Neural progenitor cell (in vitro differentiated cells): ENCODE data around the gene ZNF414. TPM values are rescaled to one million over a fixed set of nuclear protein-coding genes. Genes with fewer than 3 reads are reported as not detected.

Experiments used
- DNase-seq: peaks from one replicate; pipeline ENCODE4 v3.0.0-alpha.2; 2016; ENCODE audit warnings: low spot score
- H2AFZ ChIP-seq: fragments of 200-600 bp; sonication (generic); replicated peaks from 2 replicates; pipeline ENCODE4 v1.6.1; 2016; ENCODE audit warnings: antibody characterized with exemption
- H3F3A ChIP-seq: fragments of 200-600 bp; sonication (generic); 2 replicates; pipeline ENCODE4 v1.6.1; 2016; ENCODE audit warnings: antibody characterized with exemption, low read depth
- H3K27ac ChIP-seq: fragments of 200-600 bp; sonication (generic); 2 replicates; pipeline ENCODE4 v1.5.1; 2016; ENCODE audit warnings: mild to moderate bottlenecking
- H3K27me3 ChIP-seq: fragments of 200-600 bp; sonication (generic); 2 replicates; pipeline ENCODE4 v1.6.1; 2016; ENCODE audit warnings: mild to moderate bottlenecking, moderate library complexity
- H3K36me3 ChIP-seq: fragments of 200-600 bp; sonication (generic); 2 replicates; pipeline ENCODE4 v1.5.1; 2016
- H3K4me1 ChIP-seq: fragments of 200-600 bp; sonication (generic); 2 replicates; pipeline ENCODE4 v1.6.1; 2016; ENCODE audit warnings: mixed run types
- H3K4me2 ChIP-seq: fragments of 200-600 bp; sonication (generic); 2 replicates; pipeline ENCODE4 v1.6.1; 2016
- H3K4me3 ChIP-seq: fragments of 200-600 bp; sonication (generic); 2 replicates; pipeline ENCODE4 v1.5.1; 2016
- H3K79me2 ChIP-seq: fragments of 200-600 bp; sonication (generic); 2 replicates; pipeline ENCODE4 v1.6.1; 2016; ENCODE audit warnings: low read depth
- H3K9ac ChIP-seq: fragments of 200-600 bp; sonication (generic); 2 replicates; pipeline ENCODE4 v1.6.1; 2016
- H3K9me3 ChIP-seq: fragments of 200-600 bp; sonication (generic); 2 replicates; pipeline ENCODE4 v1.5.1; 2016; ENCODE audit warnings: low read depth
- H4K20me1 ChIP-seq: fragments of 200-600 bp; sonication (generic); 2 replicates; pipeline ENCODE4 v1.6.1; 2016; ENCODE audit warnings: low read depth
- H3K27ac Mint-ChIP-seq: 3 replicates; pipeline ENCODE4 v1.8.0; 2021; ENCODE audit warnings: mixed read lengths
- H3K27me3 Mint-ChIP-seq: 2 replicates; pipeline ENCODE4 v1.8.0; 2022; ENCODE audit warnings: low read depth, mild to moderate bottlenecking, inconsistent platforms, moderate library complexity, mixed read lengths; ENCODE audit not compliant: insufficient read depth
- H3K36me3 Mint-ChIP-seq: 3 replicates; pipeline ENCODE4 v1.8.0; 2021; ENCODE audit warnings: mixed read lengths
- H3K4me1 Mint-ChIP-seq: 3 replicates; pipeline ENCODE4 v1.8.0; 2021; ENCODE audit warnings: mixed read lengths
- H3K4me3 Mint-ChIP-seq: 3 replicates; pipeline ENCODE4 v1.8.0; 2021; ENCODE audit warnings: mild to moderate bottlenecking, moderate library complexity, mixed read lengths
- H3K9me3 Mint-ChIP-seq: 3 replicates; pipeline ENCODE4 v1.8.0; 2020; ENCODE audit warnings: mixed read lengths
- CTCF ChIP-seq: fragments of 200-600 bp; sonication (generic); IDR thresholded peaks from 2 replicates; pipeline ENCODE4 v1.5.1; 2017; ENCODE audit warnings: antibody characterized with exemption, mild to moderate bottlenecking
- EZH2 ChIP-seq: fragments of 200-600 bp; sonication (generic); IDR thresholded peaks from 2 replicates; pipeline ENCODE4 v1.6.1; 2017; ENCODE audit warnings: antibody characterized with exemption, mild to moderate bottlenecking, moderate library complexity
- EZH2phosphoT487 ChIP-seq: fragments of 200-600 bp; sonication (generic); IDR thresholded peaks from 2 replicates; pipeline ENCODE4 v1.6.1; 2017; ENCODE audit warnings: antibody characterized with exemption
- total RNA-seq: library from RNA; depleted of rRNA; stranded (reverse); fragments of >200 nt; gene quantifications from 2 replicates; pipeline ENCODE4 v1.2.3, GENCODE V29; 2015; ENCODE audit warnings: low replicate concordance

Gene ZNF414
- total RNA-seq, 1 donor from 2014 or later: 1.8 TPM

DNA sequence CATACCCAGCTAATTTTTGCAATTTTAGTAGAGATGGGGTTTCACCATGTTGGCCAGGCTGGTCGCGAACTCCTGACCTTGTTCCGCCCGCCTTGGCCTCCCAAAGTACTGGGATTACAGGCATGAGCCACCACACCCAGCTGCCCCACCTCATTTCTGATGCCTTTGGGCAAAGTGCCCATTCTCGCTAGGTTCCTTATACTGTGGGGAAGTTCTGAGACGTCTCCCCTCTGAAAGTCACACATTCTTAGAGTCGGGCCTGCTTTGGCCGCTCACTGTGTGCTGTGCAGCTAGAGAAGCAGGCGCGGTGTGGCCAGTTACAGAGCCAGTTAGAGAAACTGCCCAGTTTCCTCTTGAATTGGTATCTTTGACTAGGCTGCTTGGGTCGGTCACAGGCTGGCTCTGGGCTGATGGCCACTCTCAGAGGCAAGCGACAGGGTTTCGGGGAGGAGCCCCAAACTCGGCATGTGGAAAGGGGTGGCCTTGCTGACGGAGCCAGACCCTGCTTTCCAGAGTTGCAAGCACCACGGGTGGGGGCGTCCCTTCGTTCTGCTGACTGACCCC, 29.6 kb downstream of the ZNF414 start:
- Histone ChIP-seq H3K36me3 (no peaks in the 10 kb centered on the region), H3K4me1 (peaks cover 35% of the 10 kb centered on the region), H3K9me3 (no peaks in the 10 kb centered on the region), H3K79me2 (peaks cover 73% of the 10 kb centered on the region), H3F3A (peaks cover 49% of the 10 kb centered on the region), H3K4me3 (no peak overlapping the region), H3K4me2 (no peak overlapping the region), H3K27ac (peak overlapping the region; percentile 97), H3K9ac (no peak overlapping the region), H3K27me3 (no peaks in the 10 kb centered on the region), H2AFZ (no peak overlapping the region), H4K20me1 (peaks cover 84% of the 10 kb centered on the region)
- Mint-ChIP-seq H3K4me1 (peaks cover 29% of the 10 kb centered on the region), H3K4me3 (no peak overlapping the region), H3K27ac (no peak overlapping the region), H3K36me3 (peaks cover 50% of the 10 kb centered on the region), H3K9me3 (no peaks in the 10 kb centered on the region), H3K27me3 (peaks cover 3% of the 10 kb centered on the region)
- no peak for TF ChIP-seq CTCF
- no peak for TF ChIP-seq EZH2
- no peak for TF ChIP-seq EZH2phosphoT487
- no peak for DNase-seq

DNA sequence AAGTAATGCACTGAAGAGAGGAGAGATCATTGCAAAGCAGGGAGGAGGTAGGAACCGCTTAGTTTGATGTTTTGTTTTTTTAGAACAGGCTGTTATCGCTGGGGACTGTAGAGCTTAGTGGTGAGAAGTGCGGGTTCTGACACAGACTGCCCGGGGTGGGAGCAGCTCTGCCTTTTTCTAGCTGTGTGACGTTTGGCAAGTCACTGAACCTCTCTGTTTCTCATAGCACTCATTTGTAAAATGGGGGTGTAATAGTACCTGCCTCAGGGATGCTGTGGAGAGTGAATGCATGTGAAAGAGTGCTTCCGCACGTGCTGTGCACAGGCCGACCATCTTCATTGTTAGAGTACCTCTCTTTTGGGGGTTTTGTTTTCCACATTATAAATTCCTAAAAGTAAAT, 30.8 kb downstream of the ZNF414 start:
- Histone ChIP-seq H2AFZ (no peak overlapping the region), H3K27ac (no peak overlapping the region), H3K79me2 (peaks cover 86% of the 10 kb centered on the region), H3K4me3 (no peak overlapping the region), H3K4me1 (peaks cover 24% of the 10 kb centered on the region), H4K20me1 (peaks cover 95% of the 10 kb centered on the region), H3F3A (peaks cover 43% of the 10 kb centered on the region), H3K27me3 (no peaks in the 10 kb centered on the region), H3K9me3 (no peaks in the 10 kb centered on the region), H3K4me2 (no peak overlapping the region), H3K36me3 (no peaks in the 10 kb centered on the region), H3K9ac (no peak overlapping the region)
- Mint-ChIP-seq H3K4me3 (no peak overlapping the region), H3K27ac (no peak overlapping the region), H3K9me3 (no peaks in the 10 kb centered on the region), H3K36me3 (peaks cover 48% of the 10 kb centered on the region), H3K4me1 (peaks cover 23% of the 10 kb centered on the region), H3K27me3 (peaks cover 3% of the 10 kb centered on the region)
- no peak for TF ChIP-seq EZH2phosphoT487
- no peak for DNase-seq

DNA sequence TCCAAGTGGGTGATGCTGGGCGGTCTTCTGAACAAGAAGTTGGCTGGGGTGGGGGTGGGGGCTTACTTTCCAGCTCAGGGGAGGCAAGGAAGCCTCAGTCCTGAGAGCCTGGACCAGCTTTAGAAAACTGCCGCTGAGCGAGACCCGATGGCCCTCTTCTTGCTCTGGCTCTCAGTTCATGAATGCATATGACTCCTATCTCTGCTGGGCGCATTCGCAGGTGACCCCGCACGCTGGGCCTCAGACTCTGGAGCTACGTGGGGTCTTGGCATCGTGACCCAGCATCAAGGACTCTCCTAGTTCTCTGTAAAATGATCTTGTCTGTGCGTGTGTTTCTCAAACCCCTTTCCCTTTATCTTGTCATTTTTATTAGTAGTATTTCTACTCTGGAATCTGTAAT, 31.3 kb downstream of the ZNF414 start:
- Mint-ChIP-seq H3K27ac (no peak overlapping the region), H3K4me1 (peaks cover 23% of the 10 kb centered on the region), H3K27me3 (peaks cover 3% of the 10 kb centered on the region), H3K4me3 (no peak overlapping the region), H3K36me3 (peaks cover 45% of the 10 kb centered on the region), H3K9me3 (no peaks in the 10 kb centered on the region)
- H3K9ac ChIP-seq: no peak overlapping the region
- TF ChIP-seq CTCF (no peak), EZH2phosphoT487 (no peak), EZH2 (no peak)
- H4K20me1 ChIP-seq: peaks cover 95% of the 10 kb centered on the region
- H3K27me3 ChIP-seq: no peaks in the 10 kb centered on the region
- no peaks in the 10 kb centered on the region for H3K9me3 ChIP-seq
- H3F3A ChIP-seq: peaks cover 38% of the 10 kb centered on the region
- peaks cover 19% of the 10 kb centered on the region for H3K4me1 ChIP-seq
- H3K4me2 ChIP-seq: no peak overlapping the region
- no peak for DNase-seq
- peaks cover 89% of the 10 kb centered on the region for H3K79me2 ChIP-seq
- H3K27ac ChIP-seq: no peak overlapping the region
- no peak overlapping the region for H3K4me3 ChIP-seq
- no peak overlapping the region for H2AFZ ChIP-seq
- H3K36me3 ChIP-seq: no peaks in the 10 kb centered on the region

- peak overlapping the region; percentile 27 for H3K27ac ChIP-seq
- H3K36me3 Mint-ChIP-seq: peaks cover 41% of the 10 kb centered on the region
Observed at GRCh38 chr19:8481616-8482015, 32.4 kb downstream of the ZNF414 start.

More at GRCh38 chr19:8481616-8482015, 32.4 kb downstream of the ZNF414 start:
- no peaks in the 10 kb centered on the region for H3K9me3 ChIP-seq
- H3F3A ChIP-seq: peaks cover 27% of the 10 kb centered on the region
- Mint-ChIP-seq H3K4me1 (peaks cover 18% of the 10 kb centered on the region), H3K4me3 (no peak overlapping the region), H3K27ac (no peak overlapping the region), H3K9me3 (no peaks in the 10 kb centered on the region), H3K27me3 (peaks cover 3% of the 10 kb centered on the region)
- TF ChIP-seq CTCF (no peak), EZH2 (no peak), EZH2phosphoT487 (no peak)
- no peak overlapping the region for H2AFZ ChIP-seq
- no peak overlapping the region for H3K4me2 ChIP-seq
- peaks cover 9% of the 10 kb centered on the region for H3K4me1 ChIP-seq
- no peak for DNase-seq
- no peak overlapping the region for H3K9ac ChIP-seq
- no peaks in the 10 kb centered on the region for H3K36me3 ChIP-seq
- H4K20me1 ChIP-seq: peaks cover 95% of the 10 kb centered on the region
- no peaks in the 10 kb centered on the region for H3K27me3 ChIP-seq
- peaks cover 92% of the 10 kb centered on the region for H3K79me2 ChIP-seq
- H3K4me3 ChIP-seq: no peak overlapping the region
